ENCODE measurements around the gene PAPSS2.
"Not testable (repeated sequence)": the region's sequence is repeated elsewhere in the genome, so short reads cannot be mapped to it uniquely, and the experiment has no call there.

PAPSS2 gene

DNA sequence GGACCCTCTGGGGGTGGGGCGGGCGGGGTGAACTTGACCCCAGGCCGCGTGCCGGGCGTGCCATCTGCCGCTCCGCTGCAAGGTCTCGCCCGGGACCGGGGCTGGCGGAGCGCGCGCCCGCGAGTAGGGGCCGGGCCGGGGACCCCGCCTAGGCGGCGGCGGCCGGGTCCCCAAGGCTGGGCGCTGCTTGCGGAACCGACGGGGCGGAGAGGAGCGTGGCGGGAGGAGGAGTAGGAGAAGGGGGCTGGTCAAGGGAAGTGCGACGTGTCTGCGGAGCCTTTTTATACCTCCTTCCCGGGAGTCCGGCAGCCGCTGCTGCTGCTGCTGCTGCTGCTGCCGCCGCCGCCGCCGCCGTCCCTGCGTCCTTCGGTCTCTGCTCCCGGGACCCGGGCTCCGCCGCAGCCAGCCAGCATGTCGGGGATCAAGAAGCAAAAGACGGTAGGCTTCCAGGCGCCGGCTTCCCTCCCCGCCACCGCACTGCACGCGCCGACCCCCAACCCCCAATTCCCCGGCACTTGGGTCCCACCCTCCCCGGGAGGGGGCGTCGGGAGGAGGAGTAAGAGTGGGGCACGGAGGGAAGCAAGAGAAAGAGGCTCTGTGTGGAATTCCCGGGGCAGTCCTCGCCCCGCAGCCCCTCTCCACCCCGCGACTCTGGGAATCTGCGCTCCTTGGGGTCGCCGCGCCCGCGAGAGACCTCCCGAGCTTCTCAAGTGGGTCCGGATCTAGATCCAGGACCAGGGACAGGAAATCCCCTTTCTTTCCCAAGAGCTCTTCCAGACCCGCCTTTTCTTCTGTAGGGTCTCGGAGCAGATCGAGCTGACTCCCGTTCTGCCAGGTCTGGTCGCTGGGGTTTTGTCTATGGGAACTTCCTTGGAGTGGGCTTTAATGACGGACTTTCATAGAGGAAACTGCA lies at the start of gene PAPSS2:
Gene PAPSS2, plus strand, starts transcription at position 308 of the 913 bp plus-strand sequence. Its CDS starts 104 bp downstream, at position 412.
- in situ Hi-C loops (cut with HindIII; ENCODE audit: low pct_unique_long_range_greater_than_20kb, low sequenced_read_pairs) = no loop called here
- DNase-seq (ENCODE audit: low read depth in 1 of 2, low spot score in 1 of 2) = peak; percentile 63 to 77
- no peak for TF ChIP-seq JUND (IDR thresholded peaks at IDR 0.05; ENCODE audit: low read depth)

- in situ Hi-C loops (cut with HindIII; ENCODE audit: low pct_unique_long_range_greater_than_20kb, low sequenced_read_pairs); DNase-seq (ENCODE audit: low read depth in 1 of 2, low spot score in 1 of 2): not testable (repeated sequence)
Observed at GRCh38 chr10:87611341-87611740, 48.3 kb upstream of the PAPSS2 start.

DNA sequence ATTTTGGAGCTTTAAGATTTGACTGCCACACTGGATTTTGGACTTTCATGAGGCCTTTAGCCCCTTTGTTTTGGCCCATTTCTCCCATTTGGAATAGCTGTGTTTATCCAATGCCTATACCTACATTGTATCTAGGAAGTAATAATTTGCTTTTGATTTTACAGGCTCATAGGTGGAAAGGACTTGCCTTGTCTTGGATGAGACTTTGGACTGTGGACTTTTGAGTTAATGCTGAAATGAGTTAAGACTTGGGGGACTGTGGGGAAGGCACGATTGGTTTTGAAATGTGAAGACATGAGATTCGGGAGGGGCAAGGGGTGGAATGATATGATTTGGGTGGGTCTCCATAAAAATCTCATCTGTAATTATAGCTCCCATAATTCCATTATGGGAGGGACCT lies 47.6 kb upstream of the PAPSS2 start:
- TF ChIP-seq JUND (IDR thresholded peaks at IDR 0.05; ENCODE audit: low read depth) = no peak
- DNase-seq (ENCODE audit: low read depth in 1 of 2, low spot score in 1 of 2) = no peak
- in situ Hi-C loops (cut with HindIII; ENCODE audit: low pct_unique_long_range_greater_than_20kb, low sequenced_read_pairs) = no loop called here

DNA sequence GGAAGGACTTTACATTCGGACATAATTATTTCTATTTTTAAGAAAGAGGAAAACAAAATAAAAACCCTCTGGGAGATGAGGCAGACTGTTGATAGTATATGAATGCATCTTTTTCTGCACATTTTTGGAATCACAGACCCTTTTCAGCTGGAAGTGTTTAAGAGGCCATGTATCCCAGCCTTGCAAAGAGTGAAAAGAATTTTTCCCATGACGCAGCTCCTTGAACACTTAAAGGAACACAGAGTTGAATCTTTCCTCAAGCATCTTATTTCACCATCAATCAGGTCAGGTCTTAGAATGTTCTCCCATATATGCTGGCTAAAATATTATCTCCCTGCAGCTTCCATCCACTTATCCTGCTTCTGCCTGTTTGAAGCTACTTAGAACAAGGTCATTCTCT lies 45.9 kb upstream of the PAPSS2 start:
- DNase-seq (ENCODE audit: low read depth in 1 of 2, low spot score in 1 of 2) = no peak
- in situ Hi-C loops (cut with HindIII; ENCODE audit: low pct_unique_long_range_greater_than_20kb, low sequenced_read_pairs) = no loop called here
- TF ChIP-seq JUND (IDR thresholded peaks at IDR 0.05; ENCODE audit: low read depth) = no peak

GRCh38 chr10:87615856-87616255 lies 43.8 kb upstream of the PAPSS2 start:
- DNase-seq (ENCODE audit: low read depth in 1 of 2, low spot score in 1 of 2) = no peak
- no peak for TF ChIP-seq JUND (IDR thresholded peaks at IDR 0.05; ENCODE audit: low read depth)
- in situ Hi-C loops (cut with HindIII; ENCODE audit: low pct_unique_long_range_greater_than_20kb, low sequenced_read_pairs) = no loop called here

DNA sequence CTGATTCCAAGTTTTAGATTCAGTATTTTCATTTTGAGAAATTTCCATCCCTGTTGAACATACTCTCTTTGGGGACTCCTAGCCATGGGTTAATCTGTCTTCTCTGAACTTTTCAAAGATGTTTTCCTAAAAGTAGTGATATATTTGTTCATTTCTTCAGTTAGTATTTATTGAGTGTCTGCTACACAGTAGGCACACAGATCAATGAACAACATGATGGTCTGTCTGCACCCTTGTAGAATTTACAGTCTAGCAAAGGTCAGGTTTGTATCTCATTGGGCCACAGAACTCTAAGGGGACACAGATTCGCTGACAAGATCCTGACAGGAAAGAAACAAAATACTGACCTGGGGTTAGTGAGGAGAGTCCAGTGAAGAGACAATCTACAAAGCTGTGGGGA lies 42.2 kb upstream of the PAPSS2 start:
- DNase-seq (ENCODE audit: low read depth in 1 of 2, low spot score in 1 of 2) = no peak
- TF ChIP-seq JUND (IDR thresholded peaks at IDR 0.05; ENCODE audit: low read depth) = no peak
- in situ Hi-C loops (cut with HindIII; ENCODE audit: low pct_unique_long_range_greater_than_20kb, low sequenced_read_pairs) = no loop called here

GRCh38 chr10:87618566-87619423 lies 40.9 kb upstream of the PAPSS2 start:
- no peak for TF ChIP-seq JUND (IDR thresholded peaks at IDR 0.05; ENCODE audit: low read depth)
- in situ Hi-C loops (cut with HindIII; ENCODE audit: low pct_unique_long_range_greater_than_20kb, low sequenced_read_pairs) = no loop called here
- peak in 1 of 2 experiments; percentile 94 for DNase-seq (ENCODE audit: low read depth in 1 of 2, low spot score in 1 of 2)

- in situ Hi-C loops (cut with HindIII; ENCODE audit: low pct_unique_long_range_greater_than_20kb, low sequenced_read_pairs) = no loop called here
- DNase-seq (ENCODE audit: low read depth in 1 of 2, low spot score in 1 of 2) = peak; percentile 46 to 98
- TF ChIP-seq JUND (IDR thresholded peaks at IDR 0.05; ENCODE audit: low read depth) = no peak; the same call in 1 of the 2 replicates
Observed at GRCh38 chr10:87619705-87620104, 40.0 kb upstream of the PAPSS2 start.

GRCh38 chr10:87621440-87621839 lies 38.2 kb upstream of the PAPSS2 start:
- DNase-seq (ENCODE audit: low read depth in 1 of 2, low spot score in 1 of 2); in situ Hi-C loops (cut with HindIII; ENCODE audit: low pct_unique_long_range_greater_than_20kb, low sequenced_read_pairs): not testable (repeated sequence)

DNA sequence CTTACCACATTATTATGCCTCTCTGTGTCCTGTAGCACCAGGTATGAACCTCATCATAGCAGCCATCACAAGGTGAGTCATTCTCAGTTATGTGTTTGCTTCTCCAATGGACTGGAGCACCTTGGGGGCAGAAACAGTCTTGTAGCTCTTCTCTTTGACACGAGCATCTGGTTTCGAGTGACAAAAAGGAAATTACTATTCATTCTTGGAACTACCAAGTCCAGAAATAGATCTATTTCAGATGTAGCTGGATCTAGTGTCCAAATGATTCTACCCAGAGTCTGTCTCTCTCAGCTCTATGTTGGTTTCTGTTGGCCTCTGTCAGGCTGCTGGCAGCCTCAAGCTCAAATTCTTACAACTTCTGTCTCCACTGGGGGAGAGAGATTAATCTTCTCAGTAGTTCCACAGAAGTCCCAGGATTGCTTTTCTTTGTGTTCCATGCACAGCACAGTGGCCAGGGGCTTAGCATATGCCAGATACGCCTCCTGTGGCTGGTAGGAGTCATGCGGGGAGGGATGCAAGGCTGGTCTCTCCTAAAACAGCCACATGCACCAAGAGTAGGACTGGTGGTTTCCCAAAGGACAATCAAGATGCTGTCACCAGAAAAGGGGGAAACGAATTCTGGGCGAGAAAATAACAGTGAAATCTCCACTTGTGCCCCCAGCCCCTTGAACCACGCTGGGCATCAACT lies 37.2 kb upstream of the PAPSS2 start:
- DNase-seq (ENCODE audit: low read depth in 1 of 2, low spot score in 1 of 2) = peak in 1 of 2 experiments; percentile 74
- in situ Hi-C loops (cut with HindIII; ENCODE audit: low pct_unique_long_range_greater_than_20kb, low sequenced_read_pairs) = no loop called here
- peak; percentile 60 for TF ChIP-seq JUND (IDR thresholded peaks at IDR 0.05; ENCODE audit: low read depth)

DNA sequence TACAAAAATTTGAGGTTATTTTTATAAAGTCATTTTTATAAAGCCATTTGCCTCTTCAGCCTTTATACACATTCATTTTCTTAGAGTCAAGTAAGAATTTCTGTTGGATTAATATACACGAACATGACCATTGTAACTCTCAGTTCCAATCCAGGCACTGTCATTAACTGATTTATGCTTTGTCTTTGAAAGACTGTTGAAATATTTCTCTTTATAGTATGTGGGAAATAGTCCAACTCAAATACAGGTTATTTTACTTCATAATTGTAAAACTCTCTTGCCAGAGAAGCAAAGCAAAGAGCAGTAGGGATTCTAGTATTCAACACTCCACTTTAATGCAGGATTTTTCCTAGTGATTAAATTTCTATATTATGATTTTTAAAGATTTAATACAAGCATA lies 36.5 kb upstream of the PAPSS2 start:
- peak in 1 of 2 experiments; percentile 73 for DNase-seq (ENCODE audit: low read depth in 1 of 2, low spot score in 1 of 2)
- TF ChIP-seq JUND (IDR thresholded peaks at IDR 0.05; ENCODE audit: low read depth) = no peak
- in situ Hi-C loops (cut with HindIII; ENCODE audit: low pct_unique_long_range_greater_than_20kb, low sequenced_read_pairs) = no loop called here

DNA sequence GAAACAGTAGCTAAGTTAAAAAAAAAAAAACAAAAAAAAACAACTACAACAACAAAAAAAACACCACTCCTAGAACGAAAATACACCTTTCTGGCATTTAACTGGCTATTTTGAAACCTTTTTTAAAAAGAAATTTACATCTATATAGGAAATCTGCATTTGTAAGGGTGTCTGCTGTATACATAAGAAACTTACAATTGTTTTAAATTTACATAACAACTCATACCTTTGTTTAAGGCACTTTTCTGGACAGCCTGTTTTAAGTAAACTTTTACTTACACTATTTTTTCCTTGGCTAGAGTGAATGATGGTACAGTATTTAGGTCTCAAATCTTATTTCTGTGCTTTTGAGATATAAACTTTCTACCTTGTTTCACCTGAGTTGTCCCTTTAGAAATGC lies 34.0 kb upstream of the PAPSS2 start:
- in situ Hi-C loops (cut with HindIII; ENCODE audit: low pct_unique_long_range_greater_than_20kb, low sequenced_read_pairs) = no loop called here
- no peak for TF ChIP-seq JUND (IDR thresholded peaks at IDR 0.05; ENCODE audit: low read depth)
- no peak for DNase-seq (ENCODE audit: low read depth in 1 of 2, low spot score in 1 of 2)

All from T47D (cell line).